ENCODE data around the gene NDUFAF8.
A peak's percentile ranks its signal among the peaks of the same experiment; 100 is the strongest.

Gene NDUFAF8

GRCh38 chr17:81253358-81254131 is 14.4 kb downstream of the NDUFAF8 start (continued):
- TF ChIP-seq ZSCAN16 (tag by site-specific recombination; IDR thresholded peaks at IDR 0.05) (peak; percentile 76), ZBTB1 (tag by site-specific recombination; IDR thresholded peaks at IDR 0.05) (no peak; the same call in 1 of the 2 replicates), ZNF155 (tag by site-specific recombination; IDR thresholded peaks at IDR 0.05) (peak; percentile 82; the same call in 1 of the 2 replicates), ZNF324 (tag by site-specific recombination; IDR thresholded peaks at IDR 0.05) (peak; percentile 74; the same call in 1 of the 2 replicates), ZNF121 (tag by site-specific recombination; IDR thresholded peaks at IDR 0.05) (peak; percentile 80), ZNF174 (tag by site-specific recombination; IDR thresholded peaks at IDR 0.05) (no peak)

GRCh38 chr17:81254955-81255717 is 16.0 kb downstream of the NDUFAF8 start:
- Histone ChIP-seq H3K4me1 (ENCODE audit: control insufficient read depth, insufficient read depth, low read length) (peaks cover 4% of the 10 kb centered on the region; the same call in 1 of the 2 replicates), H3K9me3 (ENCODE audit: control insufficient read depth, insufficient read depth, low read depth, low read length) (no peaks in the 10 kb centered on the region), H3K4me3 (ENCODE audit: low read depth, low read length) (no peak overlapping the region), H3K27ac (ENCODE audit: extremely low read depth, low read depth, low read length) (no peak overlapping the region), H3K36me3 (ENCODE audit: control insufficient read depth in 2 of 2, insufficient read depth in 1 of 2, low read length in 2 of 2) (peaks cover 0 to 63% of the 10 kb centered on the region in 2 experiments; a peak in 2 of 3 replicates)
- CTCF ChIA-PET = interaction anchor here (0.6 to 3.4 kb wide), 19 partner anchors 16 to 345 kb away, joined by 3 to 28 read pairs (median 4); partner anchors contain the start of genes NDUFAF8, SLC38A10 and TEPSIN
- POLR2A ChIA-PET = interaction anchor here (0.6 to 2.1 kb wide), 3 partner anchors 140 to 839 kb away, joined by 6 to 7 read pairs (median 6); partner anchors contain the start of gene BAHCC1
- TF ChIP-seq ZNF121 (tag by site-specific recombination; IDR thresholded peaks at IDR 0.05) (no peak), ZNF16 (tag by site-specific recombination; IDR thresholded peaks at IDR 0.05; ENCODE audit: low read depth) (no peak), ZNF148 (tag by site-specific recombination; IDR thresholded peaks at IDR 0.05; ENCODE audit: borderline replicate concordance) (no peak), ZNF488 (tag by site-specific recombination; IDR thresholded peaks at IDR 0.05) (no peak), WT1 (tag by site-specific recombination; IDR thresholded peaks at IDR 0.05) (peak; percentile 10; the same call in 1 of the 2 replicates), ZNF654 (tag by site-specific recombination; IDR thresholded peaks at IDR 0.05; ENCODE audit: low read depth) (peak; percentile 18), ZNF521 (tag by site-specific recombination; IDR thresholded peaks at IDR 0.05) (no peak), OVOL3 (tag by site-specific recombination; IDR thresholded peaks at IDR 0.05) (no peak), ZIC2 (tag by site-specific recombination; IDR thresholded peaks at IDR 0.05) (peak; percentile 82), ZNF776 (tag by site-specific recombination; IDR thresholded peaks at IDR 0.05; ENCODE audit: borderline replicate concordance) (no peak), ZBTB6 (tag by site-specific recombination; IDR thresholded peaks at IDR 0.05) (peak; percentile 95), ZNF169 (tag by site-specific recombination; IDR thresholded peaks at IDR 0.05) (no peak), ZFP41 (tag by site-specific recombination; IDR thresholded peaks at IDR 0.05; ENCODE audit: borderline replicate concordance) (no peak), ZNF24 (tag by site-specific recombination; IDR thresholded peaks at IDR 0.05) (no peak), ZNF10 (tag by site-specific recombination; IDR thresholded peaks at IDR 0.05) (no peak), ZNF707 (tag by site-specific recombination; IDR thresholded peaks at IDR 0.05) (no peak), ZNF280C (tag by site-specific recombination; IDR thresholded peaks at IDR 0.05) (no peak), ZNF202 (tag by site-specific recombination; IDR thresholded peaks at IDR 0.05; ENCODE audit: borderline replicate concordance) (no peak), ZBTB8A (tag by site-specific recombination; IDR thresholded peaks at IDR 0.05) (peak; percentile 54), ZNF335 (tag by site-specific recombination; conservative IDR thresholded peaks at IDR 0.05) (peak; percentile 21; the same call in 1 of the 2 replicates), SCRT2 (tag by site-specific recombination; IDR thresholded peaks at IDR 0.05) (peak; percentile 51; the same call in 1 of the 2 replicates), TRIM28 (IDR thresholded peaks at IDR 0.05; ENCODE audit: borderline replicate concordance, low read length) (no peak), KLF10 (tag by site-specific recombination; IDR thresholded peaks at IDR 0.05) (no peak), HOXC10 (CRISPR knock-in tag; IDR thresholded peaks at IDR 0.05) (no peak), ZNF248 (tag by site-specific recombination; IDR thresholded peaks at IDR 0.05) (no peak)

Data from HEK293 (cell line).